ENCODE measurements around the gene KAZN. TPM values are rescaled to one million over a fixed set of nuclear protein-coding genes. Genes with fewer than 3 reads are reported as not detected.

KAZN gene
- total and polyA plus RNA-seq, 4 experiments from 2014 or later, result 0.08 to 0.47 TPM; not detected in 2

DNA sequence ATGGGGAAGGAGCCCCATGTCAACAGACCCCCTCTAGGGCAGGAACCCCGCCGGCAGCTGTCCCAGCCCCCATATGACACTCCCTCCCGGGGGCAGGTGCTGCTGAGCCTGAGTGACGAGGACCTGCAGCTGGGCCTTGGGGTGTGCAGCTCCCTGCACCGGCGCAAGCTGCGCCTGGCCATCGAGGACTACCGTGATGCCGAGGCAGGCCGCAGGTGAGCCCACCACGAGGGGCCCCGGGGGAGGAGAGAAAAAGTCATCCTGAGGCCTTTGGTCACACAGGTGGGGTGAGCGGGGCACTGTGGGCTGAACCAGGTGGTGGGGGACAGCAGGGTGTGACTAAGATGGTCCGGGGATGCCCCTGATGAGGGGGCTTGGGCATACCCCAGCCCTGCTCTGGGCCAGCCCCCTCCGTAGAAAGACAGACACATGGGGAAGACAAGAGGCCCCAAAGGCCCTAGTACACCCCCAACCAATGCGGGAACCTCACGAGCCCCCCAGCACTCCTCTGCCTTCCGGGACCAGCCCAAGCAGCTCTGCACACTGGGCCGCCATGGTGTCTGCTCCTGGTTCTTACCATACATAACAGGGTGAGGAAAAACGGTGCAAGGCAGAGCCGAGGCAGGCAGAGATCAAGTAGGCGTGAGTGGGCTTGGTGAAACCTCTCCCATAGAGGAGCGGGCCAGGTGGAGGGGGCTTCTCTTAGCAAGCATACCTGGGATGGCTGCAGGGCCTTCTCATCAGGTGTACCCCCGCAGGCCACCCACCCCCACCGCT is 496.4 kb downstream of the KAZN start:
- no peak overlapping the region for H3K27ac ChIP-seq (ENCODE audit: low read depth, low read length)
- no peaks in the 10 kb centered on the region for H3K4me1 ChIP-seq (ENCODE audit: insufficient read depth, low read length)
- no peaks in the 10 kb centered on the region for H3K9me3 ChIP-seq (ENCODE audit: control insufficient read depth in 1 of 2, low read length in 2 of 2)
- H3K4me3 ChIP-seq (ENCODE audit: low read length in 2 of 2), result no peak overlapping the region
- POLR2A ChIA-PET (ENCODE audit: partially characterized antibody), result no interaction called here
- no peaks in the 10 kb centered on the region for H3K9me3 Mint-ChIP-seq
- H3K36me3 ChIP-seq (ENCODE audit: insufficient read depth, low read length), result no peaks in the 10 kb centered on the region
- H3K36me3 Mint-ChIP-seq, result no peaks in the 10 kb centered on the region
- intact Hi-C loops (cut with micrococcal nuclease), result no loop called here
- H3K27me3 Mint-ChIP-seq, result peaks cover 7 to 10% of the 10 kb centered on the region in 2 donors
- no peak overlapping the region for H3K4me3 Mint-ChIP-seq
- H3K4me1 Mint-ChIP-seq, result peaks cover under 1 to 9% (median 4%) of the 10 kb centered on the region in 4 donors
- no peak overlapping the region for H3K27ac Mint-ChIP-seq
- H3K27me3 ChIP-seq (ENCODE audit: insufficient read depth, low read length), result no peaks in the 10 kb centered on the region
- DNase-seq, result no peak
- CTCF ChIA-PET (ENCODE audit: partially characterized antibody), result no interaction called here

DNA sequence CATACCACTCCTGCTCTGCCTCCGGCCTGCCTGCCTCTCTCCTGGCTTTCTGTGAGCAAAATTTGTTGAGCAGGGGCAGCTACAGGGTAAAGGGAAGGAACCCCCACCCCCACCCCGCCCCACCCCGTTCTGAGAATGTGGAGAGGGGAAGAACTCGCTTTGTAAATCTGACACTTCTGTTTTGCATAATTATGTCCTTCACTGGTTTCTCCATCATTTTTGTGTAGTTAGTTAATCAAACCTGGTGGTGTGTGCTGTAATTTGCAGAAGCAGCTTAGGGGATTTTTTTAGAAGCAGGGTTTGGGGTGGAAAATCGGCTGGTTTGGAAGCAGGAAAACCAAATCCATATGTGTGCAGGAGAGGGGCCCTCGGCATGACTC is 497.0 kb downstream of the KAZN start:
- Histone ChIP-seq H3K36me3 (ENCODE audit: insufficient read depth, low read length) (no peaks in the 10 kb centered on the region), H3K27me3 (ENCODE audit: insufficient read depth, low read length) (no peaks in the 10 kb centered on the region), H3K4me3 (ENCODE audit: low read length in 2 of 2) (no peak overlapping the region), H3K9me3 (ENCODE audit: control insufficient read depth in 1 of 2, low read length in 2 of 2) (no peaks in the 10 kb centered on the region), H3K27ac (ENCODE audit: low read depth, low read length) (no peak overlapping the region), H3K4me1 (ENCODE audit: insufficient read depth, low read length) (peaks cover 2% of the 10 kb centered on the region)
- POLR2A ChIA-PET (ENCODE audit: partially characterized antibody), result no interaction called here
- Mint-ChIP-seq H3K9me3 (no peaks in the 10 kb centered on the region), H3K27ac (no peak overlapping the region), H3K36me3 (no peaks in the 10 kb centered on the region), H3K4me3 (no peak overlapping the region), H3K4me1 (peaks cover 1 to 11% (median 3%) of the 10 kb centered on the region in 4 donors), H3K27me3 (peaks cover 11 to 15% of the 10 kb centered on the region in 2 donors)
- no peak for DNase-seq
- CTCF ChIA-PET (ENCODE audit: partially characterized antibody), result no interaction called here
- intact Hi-C loops (cut with micrococcal nuclease), result no loop called here

DNA sequence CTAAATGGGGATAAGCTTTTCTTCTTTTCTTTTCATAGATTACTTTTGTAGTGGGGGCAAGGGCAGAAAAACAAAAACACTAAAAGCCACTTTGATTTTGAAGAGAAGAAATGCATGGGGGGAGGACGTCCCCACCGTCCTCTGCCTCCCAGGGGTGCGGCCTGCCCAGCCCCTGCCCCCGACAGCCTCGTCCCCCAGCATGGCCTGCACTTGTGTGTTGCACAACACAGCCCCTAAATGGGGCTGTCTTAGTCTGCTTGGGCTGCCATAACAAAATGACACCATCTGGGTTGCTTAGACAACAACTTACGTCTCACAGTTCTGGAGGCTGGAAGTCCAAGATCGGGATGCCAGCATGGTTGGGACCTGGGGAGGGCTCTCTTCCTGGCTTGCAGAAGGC is 497.8 kb downstream of the KAZN start:
- no peaks in the 10 kb centered on the region for H3K36me3 ChIP-seq (ENCODE audit: insufficient read depth, low read length)
- H3K27me3 ChIP-seq (ENCODE audit: insufficient read depth, low read length), result no peaks in the 10 kb centered on the region
- no peaks in the 10 kb centered on the region for H3K9me3 ChIP-seq (ENCODE audit: control insufficient read depth in 1 of 2, low read length in 2 of 2)
- Mint-ChIP-seq H3K4me3 (no peak overlapping the region), H3K36me3 (no peaks in the 10 kb centered on the region), H3K9me3 (no peaks in the 10 kb centered on the region), H3K27me3 (peaks cover 15 to 20% of the 10 kb centered on the region in 2 donors), H3K27ac (no peak overlapping the region), H3K4me1 (peaks cover 7 to 14% (median 9%) of the 10 kb centered on the region in 4 donors)
- H3K4me1 ChIP-seq (ENCODE audit: insufficient read depth, low read length), result peaks cover 7% of the 10 kb centered on the region
- H3K27ac ChIP-seq (ENCODE audit: low read depth, low read length), result no peak overlapping the region
- intact Hi-C loops (cut with micrococcal nuclease), result no loop called here
- ChIA-PET CTCF (ENCODE audit: partially characterized antibody) (no interaction called here), POLR2A (ENCODE audit: partially characterized antibody) (no interaction called here)
- no peak for DNase-seq
- no peak overlapping the region for H3K4me3 ChIP-seq (ENCODE audit: low read length in 2 of 2)

DNA sequence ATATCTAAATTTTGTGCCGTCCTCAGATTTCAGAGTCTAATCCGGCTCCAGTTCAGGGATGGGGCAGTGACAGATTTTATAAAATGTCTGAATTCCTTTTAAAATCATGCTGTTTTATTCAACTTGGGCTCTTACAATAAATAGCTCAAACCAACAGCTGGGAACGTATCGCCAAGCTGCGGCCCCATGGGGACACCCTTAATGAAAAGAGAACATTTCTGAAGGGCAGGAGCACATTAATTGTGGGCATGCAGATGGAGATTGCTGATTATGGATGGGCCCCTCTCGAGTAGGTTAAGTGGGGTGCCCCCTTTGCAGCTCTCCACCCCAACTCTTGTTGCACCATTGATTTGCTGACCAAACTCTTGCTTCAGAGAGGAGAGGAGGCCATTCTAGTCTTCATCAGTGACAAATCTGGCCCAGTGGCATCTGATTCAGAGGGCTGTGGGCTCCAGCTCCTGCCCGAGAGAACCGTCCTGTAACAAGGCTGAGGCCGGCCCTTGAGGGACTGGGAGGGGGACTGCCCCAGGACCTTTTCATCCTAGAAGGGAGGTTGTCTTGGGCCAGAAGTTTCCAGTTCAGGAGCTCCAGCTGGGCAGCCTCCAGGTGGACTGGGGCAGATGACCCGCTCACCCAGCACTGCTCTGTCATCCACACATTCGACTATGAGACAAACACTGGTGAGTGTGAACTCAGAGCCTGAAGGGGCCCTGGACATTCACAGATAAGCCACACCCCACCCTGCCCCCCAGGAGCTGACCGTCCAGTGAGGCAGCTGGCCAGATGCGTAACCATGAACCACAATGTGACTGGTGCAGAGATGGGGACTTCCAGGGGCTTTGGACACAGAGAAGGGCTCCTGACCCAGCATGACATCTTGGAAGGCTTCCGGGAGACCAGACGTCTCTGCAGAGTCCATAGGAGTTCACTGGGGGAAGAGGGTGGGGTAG is 500.0 kb downstream of the KAZN start:
- intact Hi-C loops (cut with micrococcal nuclease), result no loop called here
- no peak for DNase-seq
- peaks cover 7 to 16% (median 10%) of the 10 kb centered on the region in 4 donors for H3K4me1 Mint-ChIP-seq
- H3K9me3 Mint-ChIP-seq, result no peaks in the 10 kb centered on the region
- no peaks in the 10 kb centered on the region for H3K36me3 Mint-ChIP-seq
- Histone ChIP-seq H3K36me3 (ENCODE audit: insufficient read depth, low read length) (no peaks in the 10 kb centered on the region), H3K4me1 (ENCODE audit: insufficient read depth, low read length) (peaks cover 7% of the 10 kb centered on the region), H3K27me3 (ENCODE audit: insufficient read depth, low read length) (no peaks in the 10 kb centered on the region), H3K4me3 (ENCODE audit: low read length in 2 of 2) (no peak overlapping the region), H3K27ac (ENCODE audit: low read depth, low read length) (no peak overlapping the region), H3K9me3 (ENCODE audit: control insufficient read depth in 1 of 2, low read length in 2 of 2) (no peaks in the 10 kb centered on the region)
- CTCF ChIA-PET (ENCODE audit: partially characterized antibody), result interaction anchor here (1.8 kb wide), 1 partner anchor 14 kb away, joined by 5 read pairs; no protein-coding TSS in a partner anchor
- POLR2A ChIA-PET (ENCODE audit: partially characterized antibody), result no interaction called here
- peaks cover 20 to 26% of the 10 kb centered on the region in 2 donors for H3K27me3 Mint-ChIP-seq
- H3K4me3 Mint-ChIP-seq, result no peak overlapping the region
- H3K27ac Mint-ChIP-seq, result no peak overlapping the region

DNA sequence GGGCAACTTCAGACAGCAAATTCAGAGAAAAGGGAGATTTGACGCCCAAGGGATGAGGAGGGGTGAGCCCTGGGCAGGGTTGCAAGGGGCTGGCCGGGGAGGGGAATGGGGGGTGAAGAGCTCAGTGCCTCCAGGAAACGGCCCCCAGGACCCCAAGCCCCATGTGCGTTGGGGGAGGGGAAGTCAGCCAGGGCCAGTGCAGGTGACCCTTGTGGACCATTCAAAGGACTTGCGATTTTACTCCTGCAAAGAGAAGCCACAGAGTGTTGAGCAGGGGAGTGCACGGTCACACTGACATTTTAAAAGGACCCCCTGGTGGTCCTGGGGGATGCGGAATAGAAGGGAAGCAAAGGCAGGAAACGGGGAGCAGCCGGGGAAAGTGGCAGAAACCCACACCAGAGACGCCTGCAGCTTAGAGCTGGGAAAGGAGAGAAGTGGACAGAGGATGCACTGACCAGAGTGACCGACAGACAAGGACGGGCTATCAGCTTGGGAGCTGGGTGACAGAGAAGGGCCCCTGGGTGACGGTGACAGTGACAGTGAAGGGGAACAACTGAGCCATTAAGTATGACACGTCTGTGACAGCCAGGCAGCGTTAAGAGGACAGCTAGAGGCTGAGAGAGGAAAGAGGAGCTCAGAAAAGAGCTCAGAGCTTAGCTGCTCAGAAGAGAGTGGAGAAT is 501.1 kb downstream of the KAZN start:
- Mint-ChIP-seq H3K36me3 (no peaks in the 10 kb centered on the region), H3K27ac (no peak overlapping the region), H3K4me1 (peaks cover 7 to 16% (median 10%) of the 10 kb centered on the region in 4 donors), H3K9me3 (peaks cover 0 to 6% (median 0%) of the 10 kb centered on the region in 8 donors), H3K27me3 (peaks cover 20 to 26% of the 10 kb centered on the region in 2 donors), H3K4me3 (peak overlapping the region in 1 of 8 donors; percentile 53)
- Histone ChIP-seq H3K27me3 (ENCODE audit: insufficient read depth, low read length) (no peaks in the 10 kb centered on the region), H3K36me3 (ENCODE audit: insufficient read depth, low read length) (no peaks in the 10 kb centered on the region), H3K4me1 (ENCODE audit: insufficient read depth, low read length) (peaks cover 7% of the 10 kb centered on the region), H3K4me3 (ENCODE audit: low read length in 2 of 2) (no peak overlapping the region), H3K9me3 (ENCODE audit: control insufficient read depth in 1 of 2, low read length in 2 of 2) (no peaks in the 10 kb centered on the region), H3K27ac (ENCODE audit: low read depth, low read length) (no peak overlapping the region)
- POLR2A ChIA-PET (ENCODE audit: partially characterized antibody), result no interaction called here
- CTCF ChIA-PET (ENCODE audit: partially characterized antibody), result no interaction called here
- intact Hi-C loops (cut with micrococcal nuclease), result no loop called here
- DNase-seq, result no peak

DNA sequence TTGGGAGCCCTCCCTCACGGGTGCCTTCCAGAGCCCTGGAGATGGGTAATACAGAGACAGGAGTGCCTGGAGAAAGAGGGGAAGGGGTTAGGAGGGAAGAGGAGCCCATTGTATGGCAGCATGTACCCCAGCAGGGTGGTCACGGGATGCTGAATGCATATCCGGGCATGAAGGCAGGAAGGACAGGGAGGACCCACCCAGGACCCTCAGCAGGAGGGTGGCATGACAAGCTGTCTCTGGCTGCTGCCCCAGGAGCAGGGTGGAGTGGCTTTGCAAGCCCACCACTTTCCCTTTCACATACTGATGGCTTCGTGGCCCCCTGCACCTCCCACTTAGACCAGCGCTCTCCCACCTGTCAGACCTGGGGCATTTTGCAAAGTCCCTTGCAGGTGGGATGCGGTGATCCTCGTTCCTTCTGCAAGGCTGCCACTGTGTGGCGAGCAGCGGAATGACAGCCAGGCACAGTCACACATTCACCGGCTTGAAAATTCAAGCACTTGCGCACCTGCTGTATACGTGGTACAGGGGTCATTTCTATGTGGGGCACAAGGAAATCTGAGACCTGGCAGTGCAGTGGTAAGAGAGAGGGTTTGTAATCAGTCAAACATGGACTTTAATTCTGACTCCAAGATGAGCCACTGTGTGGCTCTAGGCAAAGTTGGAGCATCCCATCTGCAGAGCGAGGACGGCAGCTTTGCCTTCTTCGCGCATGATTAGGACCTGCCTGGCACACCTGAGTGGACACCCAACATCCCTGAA is 501.8 kb downstream of the KAZN start:
- Histone ChIP-seq H3K4me3 (ENCODE audit: low read length in 2 of 2) (no peak overlapping the region), H3K27me3 (ENCODE audit: insufficient read depth, low read length) (no peaks in the 10 kb centered on the region), H3K9me3 (ENCODE audit: control insufficient read depth in 1 of 2, low read length in 2 of 2) (no peaks in the 10 kb centered on the region), H3K36me3 (ENCODE audit: insufficient read depth, low read length) (no peaks in the 10 kb centered on the region), H3K4me1 (ENCODE audit: insufficient read depth, low read length) (peaks cover 7% of the 10 kb centered on the region), H3K27ac (ENCODE audit: low read depth, low read length) (no peak overlapping the region)
- ChIA-PET POLR2A (ENCODE audit: partially characterized antibody) (no interaction called here), CTCF (ENCODE audit: partially characterized antibody) (no interaction called here)
- Mint-ChIP-seq H3K27me3 (peaks cover 20 to 30% of the 10 kb centered on the region in 2 donors), H3K36me3 (no peaks in the 10 kb centered on the region), H3K4me3 (peak overlapping the region in 1 of 8 donors; percentile 23), H3K4me1 (peaks cover 7 to 16% (median 10%) of the 10 kb centered on the region in 4 donors), H3K27ac (no peak overlapping the region), H3K9me3 (peaks cover 0 to 12% (median 1%) of the 10 kb centered on the region in 8 donors)
- DNase-seq, result peak in 4 of 5 donors; percentile 9 to 43 (median 22)
- intact Hi-C loops (cut with micrococcal nuclease), result no loop called here
